B cell (primary cell): ENCODE data around the gene XXYLT1.

Experiments
- EZH2 ChIP-seq: IDR thresholded peaks from 2 replicates; pipeline ENCODE4 v1.6.1; 2012; ENCODE audit warnings: borderline replicate concordance, low read depth, mild to moderate bottlenecking, moderate library complexity, low read length; ENCODE audit not compliant: insufficient read depth, poor library complexity, severe bottlenecking
- TF ChIP-seq, protein P1 (sequence below): fragments of 200-600 bp; IDR thresholded peaks from one replicate; pipeline ENCODE4 v1.8.0; 2022; ENCODE audit warnings: antibody characterized with exemption, mild to moderate bottlenecking

DNA sequence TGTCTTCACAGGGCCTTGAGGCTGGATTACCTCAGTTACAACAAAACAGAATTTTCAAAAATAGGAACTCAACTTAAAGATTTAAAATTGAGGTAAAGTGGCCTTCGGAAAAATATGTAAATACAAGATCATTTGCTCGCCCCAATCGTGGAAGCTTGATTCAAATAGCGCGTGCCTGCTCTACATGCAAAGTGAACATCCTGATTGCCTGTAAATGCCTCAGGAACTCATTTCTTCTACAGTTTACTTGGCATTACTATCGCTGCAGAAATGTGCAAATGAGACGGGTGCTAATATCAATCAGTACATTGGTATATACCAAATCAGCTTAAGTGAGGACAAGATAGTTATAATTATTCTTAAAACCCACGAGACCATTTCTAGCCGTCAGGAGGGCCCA, 159.2 kb downstream of the XXYLT1 start:
- TF ChIP-seq, protein P1, sequence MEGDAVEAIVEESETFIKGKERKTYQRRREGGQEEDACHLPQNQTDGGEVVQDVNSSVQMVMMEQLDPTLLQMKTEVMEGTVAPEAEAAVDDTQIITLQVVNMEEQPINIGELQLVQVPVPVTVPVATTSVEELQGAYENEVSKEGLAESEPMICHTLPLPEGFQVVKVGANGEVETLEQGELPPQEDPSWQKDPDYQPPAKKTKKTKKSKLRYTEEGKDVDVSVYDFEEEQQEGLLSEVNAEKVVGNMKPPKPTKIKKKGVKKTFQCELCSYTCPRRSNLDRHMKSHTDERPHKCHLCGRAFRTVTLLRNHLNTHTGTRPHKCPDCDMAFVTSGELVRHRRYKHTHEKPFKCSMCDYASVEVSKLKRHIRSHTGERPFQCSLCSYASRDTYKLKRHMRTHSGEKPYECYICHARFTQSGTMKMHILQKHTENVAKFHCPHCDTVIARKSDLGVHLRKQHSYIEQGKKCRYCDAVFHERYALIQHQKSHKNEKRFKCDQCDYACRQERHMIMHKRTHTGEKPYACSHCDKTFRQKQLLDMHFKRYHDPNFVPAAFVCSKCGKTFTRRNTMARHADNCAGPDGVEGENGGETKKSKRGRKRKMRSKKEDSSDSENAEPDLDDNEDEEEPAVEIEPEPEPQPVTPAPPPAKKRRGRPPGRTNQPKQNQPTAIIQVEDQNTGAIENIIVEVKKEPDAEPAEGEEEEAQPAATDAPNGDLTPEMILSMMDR, result no peak
- TF ChIP-seq EZH2, result no peak
